ENCODE results near the gene TFE3.
"Not testable (repeated sequence)": the region's sequence is repeated elsewhere in the genome, so short reads cannot be mapped to it uniquely, and the experiment has no call there.

Gene TFE3

DNA sequence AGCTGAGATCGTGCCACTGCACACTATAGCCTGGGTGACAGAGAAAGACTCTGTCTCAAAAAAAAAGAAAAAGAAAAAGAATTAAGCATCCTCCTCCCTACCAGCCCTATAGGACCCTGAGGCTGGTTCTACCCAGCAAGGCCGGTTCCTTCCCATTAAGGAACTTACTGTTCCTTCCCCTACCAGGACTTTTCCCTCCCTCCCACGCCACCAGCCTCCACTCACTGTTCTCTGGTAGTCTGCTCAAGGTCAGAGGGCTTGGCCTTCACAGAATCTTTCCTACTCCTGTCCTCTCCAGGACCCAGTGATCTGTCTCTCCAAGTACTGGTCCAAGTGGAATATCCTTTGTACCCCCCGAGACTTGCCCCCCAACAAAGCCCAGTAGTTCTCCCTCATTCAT, 42.5 kb downstream of the TFE3 start:
- DNase-seq: no peak

DNA sequence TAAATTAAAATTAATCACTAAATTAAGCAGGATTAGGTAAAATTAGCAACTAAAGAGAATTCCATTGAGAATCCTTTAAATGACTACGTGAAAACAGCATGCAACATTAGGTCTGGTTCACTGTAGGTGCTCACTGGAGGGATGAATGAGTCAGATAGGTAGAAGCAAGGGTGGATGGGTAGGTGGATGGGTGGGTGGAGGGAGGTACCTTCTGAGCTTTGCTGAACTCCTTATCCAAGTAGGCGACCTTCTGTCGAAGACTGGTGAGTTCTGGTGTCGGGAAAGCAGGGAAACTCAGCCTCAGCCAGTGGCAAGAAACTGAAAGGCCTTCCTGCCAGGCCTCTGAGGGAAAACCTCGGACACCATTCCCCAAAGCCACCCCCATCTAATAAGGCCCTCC, 44.1 kb downstream of the TFE3 start:
- no peak for DNase-seq

DNA sequence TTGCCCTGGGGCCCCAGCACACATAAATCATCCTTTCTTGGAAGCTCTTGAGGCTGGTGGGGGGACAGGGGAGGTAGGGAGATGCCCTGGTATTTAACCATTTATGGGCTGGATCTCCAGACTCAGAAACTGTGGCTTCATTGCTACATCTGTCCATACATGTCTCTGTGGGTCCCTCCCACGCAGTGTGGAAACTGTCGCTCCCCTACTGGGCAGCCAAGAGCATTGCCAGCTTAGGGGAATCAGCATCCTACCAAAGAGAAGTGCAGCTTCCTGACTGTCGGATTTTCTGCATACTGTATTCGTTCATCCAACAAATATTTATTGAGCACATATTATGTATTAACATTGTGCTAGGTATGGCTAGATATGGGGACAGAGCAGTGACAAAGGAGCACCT, 44.8 kb downstream of the TFE3 start:
- no peak for DNase-seq

DNA sequence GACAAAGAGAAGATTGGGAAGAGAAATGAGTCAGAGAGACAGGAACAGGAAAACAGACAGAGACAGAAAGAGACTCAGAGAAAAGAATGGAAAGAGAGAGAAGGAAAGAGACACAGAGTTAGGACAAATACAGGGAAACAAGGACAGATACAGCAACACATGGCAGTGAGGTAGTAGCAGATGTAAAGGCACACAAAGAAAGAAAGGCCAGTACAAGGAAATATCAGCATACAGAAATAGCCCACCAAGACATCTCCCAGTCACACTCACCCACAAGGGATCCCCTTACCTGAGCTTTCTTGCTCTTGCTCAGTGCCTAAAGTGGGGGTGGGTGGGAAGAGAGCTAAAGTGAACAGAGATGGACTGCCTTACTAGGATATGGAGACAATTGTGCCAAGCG, 45.3 kb downstream of the TFE3 start:
- DNase-seq: no peak

DNA sequence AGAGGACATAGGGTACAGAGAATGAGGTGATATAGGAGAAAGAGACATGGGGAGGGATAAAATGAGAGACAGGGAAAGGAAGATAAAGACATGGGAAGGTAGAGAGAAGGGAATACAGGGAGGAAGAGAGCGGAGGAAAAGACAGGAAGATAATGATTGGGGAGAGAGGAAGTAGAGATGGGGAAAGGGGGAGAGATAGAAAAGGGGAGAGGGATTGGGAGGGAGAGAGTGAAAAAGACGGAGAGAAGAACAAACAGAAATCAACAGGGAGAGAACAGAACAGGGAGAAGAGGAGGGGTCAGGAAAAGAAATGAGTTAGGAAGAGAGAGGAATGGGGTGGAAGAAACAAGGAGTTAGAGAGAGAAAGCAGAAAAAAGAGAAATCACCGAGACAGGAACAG, 45.7 kb downstream of the TFE3 start:
- DNase-seq: no peak

- no peak for DNase-seq
Observed at GRCh38 chrX:48996969-48997368, 46.2 kb downstream of the TFE3 start.

- DNase-seq: no peak
Observed at GRCh38 chrX:48992341-48992740, 50.8 kb downstream of the TFE3 start.

- no peak for DNase-seq
Observed at GRCh38 chrX:48989483-48989882, 53.7 kb downstream of the TFE3 start.

- DNase-seq: no peak
Observed at GRCh38 chrX:48983896-48984295, 59.3 kb downstream of the TFE3 start.

DNA sequence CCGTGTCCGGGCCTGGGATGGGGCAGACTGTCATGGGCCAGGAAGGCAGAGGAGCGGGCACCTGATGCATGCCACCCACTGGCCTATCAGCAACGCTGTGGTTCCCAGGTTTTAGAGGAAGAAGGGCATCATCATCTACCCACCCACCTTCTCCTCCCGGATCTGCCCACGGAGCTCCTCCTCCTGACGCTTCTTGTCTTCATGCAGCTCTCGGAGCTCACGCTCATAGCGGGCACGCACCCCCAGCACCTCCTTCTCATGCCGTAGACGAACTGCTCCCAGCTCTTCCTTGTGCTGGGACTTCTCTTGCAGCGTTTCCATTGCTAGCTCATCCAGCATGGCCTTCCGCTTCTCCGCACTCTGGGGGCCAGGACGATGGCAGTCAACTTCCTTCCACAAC, 60.1 kb downstream of the TFE3 start:
- DNase-seq: no peak

DNA sequence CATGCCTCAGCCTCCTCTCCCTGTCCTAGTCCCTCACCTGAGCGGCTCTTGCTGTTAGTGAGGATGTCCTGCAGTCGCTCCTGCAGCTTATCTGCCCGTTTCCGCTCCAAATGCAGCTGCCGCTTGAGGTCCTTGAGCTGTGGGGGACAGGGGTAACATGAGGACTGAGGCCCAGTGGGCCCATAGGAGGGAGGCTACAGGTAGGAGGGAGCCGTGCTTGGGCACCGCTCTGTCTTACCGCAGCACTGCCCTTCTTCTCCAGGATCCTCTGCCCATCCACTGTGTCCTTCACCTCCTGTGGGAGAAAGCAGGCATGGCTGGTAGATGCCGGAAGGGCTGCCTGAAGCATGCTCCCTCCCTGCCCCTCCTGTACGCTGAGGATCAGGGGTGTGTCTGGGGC, 62.0 kb downstream of the TFE3 start:
- no peak for DNase-seq

DNA sequence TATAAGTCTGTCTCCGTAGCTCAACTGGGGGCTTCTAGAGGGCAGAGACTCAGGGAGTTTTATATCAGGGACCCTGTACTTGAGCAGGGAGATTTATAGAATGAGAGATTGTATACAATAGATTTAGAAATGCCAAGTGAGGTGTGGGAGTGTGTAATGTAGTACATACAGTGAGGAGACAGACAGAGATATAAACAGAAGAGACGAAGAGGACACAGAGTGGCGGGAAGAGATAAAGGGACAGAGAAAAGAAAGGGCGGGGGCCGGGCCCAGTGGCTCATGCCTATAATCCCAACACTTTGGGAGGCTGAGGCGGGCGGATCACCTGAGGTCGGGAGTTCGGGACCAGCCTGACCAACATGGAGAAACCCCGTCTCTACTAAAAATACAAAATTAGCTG, 62.8 kb downstream of the TFE3 start:
- DNase-seq: not testable (repeated sequence)

Measured in AML-193 (cell line).